ENCODE results near the gene SBK2. TPM values are rescaled to one million over a fixed set of nuclear protein-coding genes. Genes with fewer than 3 reads are reported as not detected.

The SBK2 gene
- polyA plus RNA-seq, 1 donor from 2014 or later, result not detected

DNA sequence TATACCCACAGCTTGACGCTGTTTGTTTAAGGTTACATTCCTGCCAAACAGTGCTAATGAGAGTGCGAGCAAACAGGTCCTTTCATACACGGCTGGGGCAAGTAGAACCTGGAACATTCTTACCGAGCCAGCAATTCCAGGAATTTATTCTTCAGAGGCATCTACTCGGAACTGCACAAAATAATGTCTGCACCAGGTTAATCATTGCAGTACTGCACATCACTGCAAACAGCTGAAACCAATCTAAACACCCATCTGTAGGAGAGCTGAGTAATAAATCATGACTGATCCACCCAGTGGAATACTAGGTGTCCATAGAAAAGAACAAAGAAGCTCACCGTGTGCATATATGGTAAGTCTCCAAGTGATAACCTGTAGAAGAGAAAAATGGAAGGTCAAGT is 44.9 kb upstream of the SBK2 start:
- no peak for TF ChIP-seq TAF1 (IDR thresholded peaks at IDR 0.05; ENCODE audit: low read depth)
- TF ChIP-seq POLR2AphosphoS5 (IDR thresholded peaks at IDR 0.05), result no peak
- no peak for TF ChIP-seq REST (IDR thresholded peaks at IDR 0.05; ENCODE audit: borderline replicate concordance)
- TF ChIP-seq SMC3 (conservative IDR thresholded peaks at IDR 0.05; ENCODE audit: poor library complexity), result no peak
- TF ChIP-seq EP300 (conservative IDR thresholded peaks at IDR 0.05; ENCODE audit: poor library complexity, severe bottlenecking), result no peak
- TF ChIP-seq, protein P1, sequence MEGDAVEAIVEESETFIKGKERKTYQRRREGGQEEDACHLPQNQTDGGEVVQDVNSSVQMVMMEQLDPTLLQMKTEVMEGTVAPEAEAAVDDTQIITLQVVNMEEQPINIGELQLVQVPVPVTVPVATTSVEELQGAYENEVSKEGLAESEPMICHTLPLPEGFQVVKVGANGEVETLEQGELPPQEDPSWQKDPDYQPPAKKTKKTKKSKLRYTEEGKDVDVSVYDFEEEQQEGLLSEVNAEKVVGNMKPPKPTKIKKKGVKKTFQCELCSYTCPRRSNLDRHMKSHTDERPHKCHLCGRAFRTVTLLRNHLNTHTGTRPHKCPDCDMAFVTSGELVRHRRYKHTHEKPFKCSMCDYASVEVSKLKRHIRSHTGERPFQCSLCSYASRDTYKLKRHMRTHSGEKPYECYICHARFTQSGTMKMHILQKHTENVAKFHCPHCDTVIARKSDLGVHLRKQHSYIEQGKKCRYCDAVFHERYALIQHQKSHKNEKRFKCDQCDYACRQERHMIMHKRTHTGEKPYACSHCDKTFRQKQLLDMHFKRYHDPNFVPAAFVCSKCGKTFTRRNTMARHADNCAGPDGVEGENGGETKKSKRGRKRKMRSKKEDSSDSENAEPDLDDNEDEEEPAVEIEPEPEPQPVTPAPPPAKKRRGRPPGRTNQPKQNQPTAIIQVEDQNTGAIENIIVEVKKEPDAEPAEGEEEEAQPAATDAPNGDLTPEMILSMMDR (IDR thresholded peaks at IDR 0.05; ENCODE audit: poor library complexity, severe bottlenecking), result no peak
- TF ChIP-seq MXI1 (conservative IDR thresholded peaks at IDR 0.05; ENCODE audit: poor library complexity, severe bottlenecking), result no peak
- TF ChIP-seq EZH2 (IDR thresholded peaks at IDR 0.05; ENCODE audit: borderline replicate concordance, insufficient read depth, low read length, poor library complexity, severe bottlenecking), result no peak
- no peak for TF ChIP-seq RAD21 (conservative IDR thresholded peaks at IDR 0.05)

DNA sequence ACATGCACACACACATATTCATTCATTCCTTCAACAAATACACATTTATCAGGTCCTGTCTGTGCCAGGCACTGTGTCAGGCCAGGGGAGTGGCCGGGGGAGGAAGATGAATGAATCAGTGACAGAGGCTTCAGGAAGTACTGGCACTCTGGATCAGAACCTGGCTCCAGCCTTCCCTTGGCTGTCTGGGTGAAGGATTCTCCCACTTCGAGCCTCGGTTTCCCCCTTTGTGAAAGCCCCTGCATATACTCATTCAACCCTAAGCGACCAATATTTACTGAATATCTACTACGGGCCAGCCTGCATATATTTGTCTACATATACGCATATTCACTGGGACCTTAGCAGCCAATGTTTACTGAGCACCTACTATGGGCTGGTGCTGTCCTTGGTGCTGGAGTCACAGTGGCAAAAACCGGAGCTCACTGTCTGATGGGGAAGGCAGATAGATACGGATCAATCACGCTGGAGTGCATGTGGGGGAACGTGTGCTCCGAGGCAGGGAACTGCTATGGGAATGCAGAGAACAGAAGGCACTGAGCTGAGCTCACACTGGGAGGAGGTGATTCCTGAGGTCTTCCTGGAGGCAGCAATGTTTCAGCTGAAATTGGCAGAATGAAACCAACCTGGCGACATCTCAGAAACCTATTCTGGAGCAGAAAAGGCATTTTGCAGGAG is 44.4 kb upstream of the SBK2 start:
- no peaks in the 10 kb centered on the region for H4K20me1 ChIP-seq (ENCODE audit: insufficient read depth)
- H2AFZ ChIP-seq (ENCODE audit: low read depth, low read length), result peak overlapping the region; percentile 61
- peak overlapping the region; percentile 81 for H3K27ac ChIP-seq (ENCODE audit: low read length)
- H3F3A ChIP-seq (ENCODE audit: insufficient read depth, low read length, poor library complexity, severe bottlenecking), result no peaks in the 10 kb centered on the region
- TF ChIP-seq REST (IDR thresholded peaks at IDR 0.05; ENCODE audit: borderline replicate concordance) (no peak), SMC3 (conservative IDR thresholded peaks at IDR 0.05; ENCODE audit: poor library complexity) (no peak)
- H3K9me3 ChIP-seq (ENCODE audit: low read length), result no peaks in the 10 kb centered on the region
- H3K4me3 ChIP-seq (ENCODE audit: low read length), result peak overlapping the region; percentile 94
- no peaks in the 10 kb centered on the region for H3K9me2 ChIP-seq (ENCODE audit: insufficient read depth, low read length)
- peaks cover 21% of the 10 kb centered on the region for H3K79me2 ChIP-seq (replicated peaks; ENCODE audit: insufficient read depth, low read length)
- peak overlapping the region; percentile 48 for H3K4me2 ChIP-seq (ENCODE audit: low read length)
- peak overlapping the region; percentile 98 for H3K9ac ChIP-seq (ENCODE audit: low read length)
- no peaks in the 10 kb centered on the region for H3K36me3 ChIP-seq (ENCODE audit: insufficient read depth, low read length)
- no peaks in the 10 kb centered on the region for H3K27me3 ChIP-seq (ENCODE audit: insufficient read depth, low read depth, low read length)

More for the DNA sequence above, 44.9 kb upstream of the SBK2 start:
- Histone ChIP-seq H3K36me3 (ENCODE audit: insufficient read depth, low read length) (no peaks in the 10 kb centered on the region), H2AFZ (ENCODE audit: low read depth, low read length) (no peak overlapping the region), H3K9me2 (ENCODE audit: insufficient read depth, low read length) (no peaks in the 10 kb centered on the region), H3K9me3 (ENCODE audit: low read length) (no peaks in the 10 kb centered on the region), H3K9ac (ENCODE audit: low read length) (no peak overlapping the region), H3K27me3 (ENCODE audit: insufficient read depth, low read depth, low read length) (no peaks in the 10 kb centered on the region), H3F3A (ENCODE audit: insufficient read depth, low read length, poor library complexity, severe bottlenecking) (no peaks in the 10 kb centered on the region), H3K27ac (ENCODE audit: low read length) (no peak overlapping the region), H3K4me3 (ENCODE audit: low read length) (no peak overlapping the region), H3K79me2 (replicated peaks; ENCODE audit: insufficient read depth, low read length) (peaks cover 21% of the 10 kb centered on the region), H3K4me2 (ENCODE audit: low read length) (no peak overlapping the region), H4K20me1 (ENCODE audit: insufficient read depth) (no peaks in the 10 kb centered on the region)
